Astrocyte of the spinal cord (primary cell): Measurements from ENCODE around the gene CETN3.
"Not testable (repeated sequence)": the region's sequence is repeated elsewhere in the genome, so short reads cannot be mapped to it uniquely, and the experiment has no call there.

ENCODE experiments used
- DNase-seq: peaks from one replicate; pipeline ENCODE4 v3.0.0; 2011; ENCODE audit warnings: low read depth, low spot score
- H3K4me3 ChIP-seq: 2 replicates; pipeline ENCODE4 v1.5.1; 2011; ENCODE audit warnings: low read depth, mild to moderate bottlenecking, low read length, moderate library complexity
- CTCF ChIP-seq: IDR thresholded peaks from 2 replicates; pipeline ENCODE4 v1.5.1; 2012; ENCODE audit warnings: low read depth, mild to moderate bottlenecking, low read length, inconsistent platforms
- in situ Hi-C: cut with HindIII; loops from 2 replicates; pipeline ENCODE4 v1.10.0; 2017; ENCODE audit warnings: low sequenced_read_pairs

CETN3 gene

GRCh38 chr5:90344689-90345088 is 64.9 kb downstream of the CETN3 start:
- TF ChIP-seq CTCF = no peak
- no peak for DNase-seq
- in situ Hi-C loops = no loop called here
- H3K4me3 ChIP-seq = no peak overlapping the region

DNA sequence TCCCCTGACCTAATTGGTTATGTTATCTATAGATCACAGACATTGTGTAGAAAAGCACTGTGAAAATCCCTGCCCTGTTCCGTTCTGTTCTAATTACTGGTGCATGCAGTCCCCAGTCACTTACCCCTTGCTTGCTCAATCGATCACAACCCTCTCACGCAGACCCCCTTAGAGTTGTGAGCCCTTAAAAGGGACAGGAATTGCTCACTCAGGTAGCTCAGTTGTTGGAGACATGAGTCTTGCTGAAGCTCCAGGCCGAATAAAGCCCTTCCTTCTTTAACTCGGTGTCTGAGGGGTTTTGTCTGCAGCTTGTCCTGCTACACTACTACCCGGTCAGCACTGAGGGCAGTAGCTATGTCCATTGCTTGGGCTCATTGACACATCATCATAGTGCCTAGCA is 65.8 kb downstream of the CETN3 start:
- DNase-seq, H3K4me3 ChIP-seq, in situ Hi-C loops: not testable (repeated sequence)

DNA sequence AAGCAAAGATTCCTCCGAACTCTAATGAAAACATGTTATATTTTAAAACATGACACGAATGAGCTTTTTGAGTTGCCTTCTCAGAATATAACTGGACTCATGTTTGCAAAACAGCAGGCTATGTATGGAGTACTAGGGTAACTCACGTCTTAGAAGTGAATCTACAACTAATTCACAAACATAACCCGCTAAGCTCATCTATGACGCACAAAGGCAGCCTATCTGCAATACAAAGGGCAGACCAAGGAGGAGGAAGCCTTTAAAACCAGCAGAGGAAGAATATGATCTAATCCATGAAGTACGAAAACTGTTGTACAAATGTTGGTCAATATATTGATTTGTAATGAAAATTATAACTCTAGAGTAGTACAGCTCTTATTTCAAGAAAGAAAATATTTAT is 67.0 kb downstream of the CETN3 start:
- no peak for TF ChIP-seq CTCF
- H3K4me3 ChIP-seq = no peak overlapping the region
- in situ Hi-C loops = no loop called here
- DNase-seq = no peak
